A549 (cell line): ENCODE data around the gene MAL. TPM values are rescaled to one million over a fixed set of nuclear protein-coding genes. Genes with fewer than 3 reads are reported as not detected.

ENCODE experiments used
- ATAC-seq, 2 experiments: fragments of 200-7000 bp in 1 of 2; fragments of >200 bp in 1 of 2; cut with Nextera tagmentation in 1 of 2; cut with Tn5 transposase in 1 of 2; 3 replicates each; pipeline versions ENCODE4 v1.8.0 to v1.9.1; 2018 to 2020; ENCODE audit warnings: mild to moderate bottlenecking in 1 of 2, moderate library complexity in 1 of 2
- CTCF ChIA-PET: fragments of 300-600 bp; sonication (Branson Sonifier 250); formaldehyde crosslinking; extraction: SDS; loops from one replicate; lab custom pipeline; 2021; ENCODE audit warnings: antibody characterized with exemption, inconsistent platforms; lab: Yijun Ruan, JAX
- POLR2A ChIA-PET: fragments of 350-600 bp; formaldehyde crosslinking; extraction: SDS; loops from one replicate; lab custom pipeline; 2021; ENCODE audit warnings: antibody characterized with exemption, inconsistent platforms; lab: Yijun Ruan, JAX
- DNase-seq, 2 experiments: peaks; one replicate each; pipeline versions ENCODE4 v3.0.0 to v3.0.0-alpha.2; 2011 to 2016; ENCODE audit warnings: low read depth in 1 of 2, low spot score in 1 of 2
- FAIRE-seq: peaks from 2 replicates; lab custom pipeline; 2011; peaks lifted over from hg19 to GRCh38; lab: Jason Lieb, UNC
- H3K27ac ChIP-seq, 2 experiments: fragments of >200 bp; sonication (Bioruptor Twin); formaldehyde crosslinking; 3 replicates each; pipeline ENCODE4 v1.5.1; 2016 to 2017
- H3K4me1 ChIP-seq: fragments of >200 bp; sonication (Bioruptor Twin); formaldehyde crosslinking; 3 replicates; pipeline ENCODE4 v1.6.1; 2016
- H3K4me2 ChIP-seq: fragments of >200 bp; sonication (Bioruptor Twin); formaldehyde crosslinking; 3 replicates; pipeline ENCODE4 v1.6.1; 2016
- H3K4me3 ChIP-seq: fragments of >200 bp; sonication (Bioruptor Twin); formaldehyde crosslinking; 3 replicates; pipeline ENCODE4 v1.5.1; 2016
- H3K9me3 ChIP-seq: fragments of >200 bp; sonication (Bioruptor Twin); formaldehyde crosslinking; 3 replicates; pipeline ENCODE4 v1.6.1; 2016
- CBX2 ChIP-seq: fragments of 200-600 bp; sonication (generic); IDR thresholded peaks from 2 replicates; pipeline ENCODE4 v1.6.1; 2016; ENCODE audit warnings: low read depth, mild to moderate bottlenecking, borderline replicate concordance
- CBX8 ChIP-seq: fragments of 200-600 bp; sonication (generic); IDR thresholded peaks from 2 replicates; pipeline ENCODE4 v1.6.1; 2016
- CHD2 ChIP-seq: fragments of 150-350 bp; IDR thresholded peaks from 2 replicates; pipeline ENCODE4 v1.6.1; 2014; ENCODE audit warnings: low read length; ENCODE audit not compliant: partially characterized antibody
- EP300 ChIP-seq, 2 experiments: fragments of >200 bp; sonication (Bioruptor Twin); formaldehyde crosslinking; IDR thresholded peaks; 2 replicates in 1 of 2; 3 replicates in 1 of 2; pipeline ENCODE4 v1.6.1; 2016 to 2017
- ESRRA ChIP-seq: fragments of 150-350 bp; IDR thresholded peaks from 2 replicates; pipeline ENCODE4 v1.6.1; 2014; ENCODE audit warnings: mild to moderate bottlenecking, low read length, borderline replicate concordance
- FOSB ChIP-seq: fragments of 250-450 bp; sonication (Bioruptor Pico); IDR thresholded peaks from 2 replicates; pipeline ENCODE4 v1.5.0; 2020; ENCODE audit warnings: mild to moderate bottlenecking, moderate library complexity
- FOSL2 ChIP-seq, 2 experiments: fragments of 450-650 bp in 1 of 2; fragments of >200 bp in 1 of 2; sonication (Bioruptor Twin) in 1 of 2; formaldehyde crosslinking; IDR thresholded peaks; 2 replicates each; pipeline versions ENCODE4 v1.5.0 to v1.6.1; 2016 to 2020; ENCODE audit warnings: mild to moderate bottlenecking in 1 of 2, moderate library complexity in 1 of 2
- GATA3 ChIP-seq: IDR thresholded peaks from 2 replicates; pipeline ENCODE4 v1.6.1; 2012; ENCODE audit warnings: borderline replicate concordance
- KDM1A ChIP-seq: fragments of 200-600 bp; sonication (generic); IDR thresholded peaks from 2 replicates; pipeline ENCODE4 v1.6.1; 2016; ENCODE audit warnings: low read depth, mild to moderate bottlenecking
- KDM5A ChIP-seq: fragments of 200-600 bp; sonication (generic); IDR thresholded peaks from 2 replicates; pipeline ENCODE4 v1.6.1; 2016; ENCODE audit warnings: antibody characterized with exemption, mild to moderate bottlenecking
- MAFK ChIP-seq: fragments of 450-650 bp; IDR thresholded peaks from 2 replicates; pipeline ENCODE4 v1.6.1; 2014; ENCODE audit not compliant: partially characterized antibody
- MAZ ChIP-seq: fragments of 150-350 bp; IDR thresholded peaks from 2 replicates; pipeline ENCODE4 v1.6.1; 2014; ENCODE audit warnings: antibody characterized with exemption, low read depth, low read length, borderline replicate concordance
- NPAS2 ChIP-seq: fragments of 250-450 bp; sonication (Bioruptor Pico); IDR thresholded peaks from 2 replicates; pipeline ENCODE4 v1.8.0; 2022; ENCODE audit warnings: mild to moderate bottlenecking, moderate library complexity, borderline replicate concordance
- RFX5 ChIP-seq: fragments of 450-650 bp; IDR thresholded peaks from 2 replicates; pipeline ENCODE4 v1.7.1; 2014; ENCODE audit warnings: antibody characterized with exemption, mild to moderate bottlenecking, moderate library complexity
- TFCP2L1 ChIP-seq: fragments of 250-450 bp; sonication (Bioruptor Pico); IDR thresholded peaks from 2 replicates; pipeline ENCODE4 v1.5.0; 2021; ENCODE audit warnings: mild to moderate bottlenecking
- ZFP36 ChIP-seq: fragments of 450-650 bp; IDR thresholded peaks from 2 replicates; pipeline ENCODE4 v1.6.1; 2014; ENCODE audit warnings: borderline replicate concordance; ENCODE audit not compliant: partially characterized antibody
- ZSCAN20 ChIP-seq: fragments of 250-450 bp; sonication (Bioruptor Pico); IDR thresholded peaks from 2 replicates; pipeline ENCODE4 v1.8.0; 2022; ENCODE audit warnings: mild to moderate bottlenecking, moderate library complexity
- WGBS: methylation state at CpG from one replicate; pipeline ENCODE4 v1.1.6; 2017; ENCODE audit errors: missing lambda C conversion rate; 5-methylcytosine and 5-hydroxymethylcytosine counted together
- polyA plus RNA-seq, 4 experiments: library from polyadenylated mRNA; depleted of rRNA in 3 of 4; stranded (reverse); fragments of >200 nt; fragmentation: RNase III in 1 of 4; extraction: RNeasy Plus Mini Kit Qiagen cat#74134 plus additional on column Dnase treatment in 1 of 4; gene quantifications; 2 replicates in 3 of 4; 3 replicates in 1 of 4; pipeline ENCODE4 v1.2.3, GENCODE V29; 2011 to 2017
- TF ChIP-seq, protein P1 (sequence below): fragments of >200 bp; sonication (Bioruptor Twin); formaldehyde crosslinking; IDR thresholded peaks from 3 replicates; pipeline ENCODE4 v1.6.1; 2016
- TF ChIP-seq, protein P2 (sequence below): fragments of 250-450 bp; sonication (Bioruptor Pico); IDR thresholded peaks from 2 replicates; pipeline ENCODE4 v1.5.0; 2021; ENCODE audit warnings: mild to moderate bottlenecking, moderate library complexity, borderline replicate concordance
- TF ChIP-seq, protein P3 (sequence below): fragments of 150-350 bp; IDR thresholded peaks from 2 replicates; pipeline ENCODE4 v1.6.1; 2014; ENCODE audit warnings: low read depth, mild to moderate bottlenecking, low read length
- TF ChIP-seq, protein P4 (sequence below): fragments of >200 bp; sonication (Bioruptor Twin); formaldehyde crosslinking; IDR thresholded peaks from 2 replicates; pipeline ENCODE4 v1.6.1; 2016
- TF ChIP-seq, protein P5 (sequence below): fragments of 250-450 bp; sonication (Bioruptor Pico); IDR thresholded peaks from 2 replicates; pipeline ENCODE4 v1.5.0; 2020; ENCODE audit warnings: low read depth, mild to moderate bottlenecking, moderate library complexity
- TF ChIP-seq, protein P6 (sequence below): fragments of 450-650 bp; IDR thresholded peaks from 2 replicates; pipeline ENCODE4 v1.6.1; 2014; ENCODE audit warnings: antibody characterized with exemption
- TF ChIP-seq, protein P7 (sequence below): IDR thresholded peaks from 2 replicates; pipeline ENCODE4 v1.6.1; 2012

The MAL gene
- polyA plus RNA-seq, 2 of the 4 experiments (the other 2 are of a cell fraction): not detected

DNA sequence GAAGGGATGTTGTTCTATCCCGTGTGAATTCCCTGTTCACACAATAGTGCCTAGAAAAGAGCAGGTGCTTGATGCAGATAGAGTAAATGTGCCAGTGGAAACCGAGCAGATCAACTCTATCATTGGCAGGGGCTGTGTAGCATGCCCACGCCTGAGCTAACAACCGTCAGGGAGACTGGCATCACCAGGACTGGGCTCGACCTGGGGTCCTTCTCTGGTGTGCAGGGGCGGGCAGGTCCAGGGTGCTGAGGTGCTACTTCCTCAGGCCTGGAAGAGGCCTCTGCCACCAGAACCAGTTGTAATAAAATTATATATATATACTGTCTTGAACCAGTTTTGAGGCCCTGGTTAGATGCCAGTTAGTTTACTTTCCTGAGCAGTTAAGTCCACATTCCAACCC is 11.8 kb upstream of the MAL start:
- WGBS: 42% methylated on average over 6 of the region's 6 CpGs
- CTCF ChIA-PET: interaction anchor here (0.8 to 2.7 kb wide), 4 partner anchors 8 to 101 kb away, joined by 3 to 13 read pairs (median 7); no protein-coding TSS in a partner anchor
- ATAC-seq (no peak), DNase-seq (no peak), FAIRE-seq (no peak)
- no peak overlapping the region for H3K27ac ChIP-seq
- H3K9me3 ChIP-seq: no peaks in the 10 kb centered on the region
- no peak overlapping the region for H3K4me3 ChIP-seq
- POLR2A ChIA-PET: no interaction called here
- H3K4me2 ChIP-seq: no peak overlapping the region
- H3K4me1 ChIP-seq: no peaks in the 10 kb centered on the region
- TF ChIP-seq GATA3 (no peak), KDM1A (no peak)
- TF ChIP-seq, protein P1, sequence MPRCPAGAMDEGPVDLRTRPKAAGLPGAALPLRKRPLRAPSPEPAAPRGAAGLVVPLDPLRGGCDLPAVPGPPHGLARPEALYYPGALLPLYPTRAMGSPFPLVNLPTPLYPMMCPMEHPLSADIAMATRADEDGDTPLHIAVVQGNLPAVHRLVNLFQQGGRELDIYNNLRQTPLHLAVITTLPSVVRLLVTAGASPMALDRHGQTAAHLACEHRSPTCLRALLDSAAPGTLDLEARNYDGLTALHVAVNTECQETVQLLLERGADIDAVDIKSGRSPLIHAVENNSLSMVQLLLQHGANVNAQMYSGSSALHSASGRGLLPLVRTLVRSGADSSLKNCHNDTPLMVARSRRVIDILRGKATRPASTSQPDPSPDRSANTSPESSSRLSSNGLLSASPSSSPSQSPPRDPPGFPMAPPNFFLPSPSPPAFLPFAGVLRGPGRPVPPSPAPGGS: no peak

DNA sequence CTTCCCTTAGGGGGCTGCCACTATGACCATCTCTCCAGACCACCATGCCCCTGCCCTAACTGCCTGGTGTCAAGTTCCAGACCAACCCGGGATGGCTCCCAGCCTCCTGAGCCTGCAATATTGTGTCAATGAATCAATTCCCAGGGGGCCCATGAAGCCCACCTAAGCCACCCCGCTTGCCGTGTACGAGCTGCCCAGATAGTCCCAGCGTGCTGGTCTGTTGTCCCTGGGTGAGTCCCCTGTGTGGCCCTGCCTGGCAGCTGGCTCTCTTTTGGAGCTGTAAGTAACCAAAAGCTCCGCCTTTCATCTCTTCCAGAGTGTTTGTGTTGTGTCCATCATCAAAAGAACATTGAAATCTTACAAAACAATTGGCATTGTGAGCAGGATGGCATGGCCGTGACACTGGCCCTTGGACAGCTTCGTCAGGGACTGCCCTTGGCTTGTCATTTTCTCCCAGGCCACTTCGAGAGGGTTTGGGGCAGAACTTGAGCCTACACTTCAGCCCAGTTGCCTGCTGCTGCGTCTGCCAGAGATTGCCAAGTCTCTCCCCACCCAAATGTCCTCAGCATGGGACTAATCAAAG is 11.3 kb upstream of the MAL start:
- ATAC-seq (no peak), DNase-seq (no peak), FAIRE-seq (no peak)
- ChIA-PET POLR2A (no interaction called here), CTCF (interaction anchor here (0.8 to 2.7 kb wide), 3 partner anchors 8 to 101 kb away, joined by 3 to 13 read pairs (median 9); no protein-coding TSS in a partner anchor)
- Histone ChIP-seq H3K9me3 (no peaks in the 10 kb centered on the region), H3K27ac (no peak overlapping the region), H3K4me2 (no peak overlapping the region), H3K4me1 (no peaks in the 10 kb centered on the region), H3K4me3 (no peak overlapping the region)
- WGBS: 50% methylated on average over 10 of the region's 10 CpGs
- TF ChIP-seq NPAS2 (CRISPR knock-in tag) (no peak), KDM5A (no peak), RFX5 (no peak), CBX8 (no peak)
- TF ChIP-seq, protein P2, sequence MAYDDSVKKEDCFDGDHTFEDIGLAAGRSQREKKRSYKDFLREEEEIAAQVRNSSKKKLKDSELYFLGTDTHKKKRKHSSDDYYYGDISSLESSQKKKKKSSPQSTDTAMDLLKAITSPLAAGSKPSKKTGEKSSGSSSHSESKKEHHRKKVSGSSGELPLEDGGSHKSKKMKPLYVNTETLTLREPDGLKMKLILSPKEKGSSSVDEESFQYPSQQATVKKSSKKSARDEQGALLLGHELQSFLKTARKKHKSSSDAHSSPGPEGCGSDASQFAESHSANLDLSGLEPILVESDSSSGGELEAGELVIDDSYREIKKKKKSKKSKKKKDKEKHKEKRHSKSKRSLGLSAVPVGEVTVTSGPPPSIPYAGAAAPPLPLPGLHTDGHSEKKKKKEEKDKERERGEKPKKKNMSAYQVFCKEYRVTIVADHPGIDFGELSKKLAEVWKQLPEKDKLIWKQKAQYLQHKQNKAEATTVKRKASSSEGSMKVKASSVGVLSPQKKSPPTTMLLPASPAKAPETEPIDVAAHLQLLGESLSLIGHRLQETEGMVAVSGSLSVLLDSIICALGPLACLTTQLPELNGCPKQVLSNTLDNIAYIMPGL (CRISPR knock-in tag): no peak
- TF ChIP-seq, protein P3, sequence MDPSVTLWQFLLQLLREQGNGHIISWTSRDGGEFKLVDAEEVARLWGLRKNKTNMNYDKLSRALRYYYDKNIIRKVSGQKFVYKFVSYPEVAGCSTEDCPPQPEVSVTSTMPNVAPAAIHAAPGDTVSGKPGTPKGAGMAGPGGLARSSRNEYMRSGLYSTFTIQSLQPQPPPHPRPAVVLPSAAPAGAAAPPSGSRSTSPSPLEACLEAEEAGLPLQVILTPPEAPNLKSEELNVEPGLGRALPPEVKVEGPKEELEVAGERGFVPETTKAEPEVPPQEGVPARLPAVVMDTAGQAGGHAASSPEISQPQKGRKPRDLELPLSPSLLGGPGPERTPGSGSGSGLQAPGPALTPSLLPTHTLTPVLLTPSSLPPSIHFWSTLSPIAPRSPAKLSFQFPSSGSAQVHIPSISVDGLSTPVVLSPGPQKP: no peak
- TF ChIP-seq, protein P4, sequence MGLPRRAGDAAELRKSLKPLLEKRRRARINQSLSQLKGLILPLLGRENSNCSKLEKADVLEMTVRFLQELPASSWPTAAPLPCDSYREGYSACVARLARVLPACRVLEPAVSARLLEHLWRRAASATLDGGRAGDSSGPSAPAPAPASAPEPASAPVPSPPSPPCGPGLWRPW: no peak

DNA sequence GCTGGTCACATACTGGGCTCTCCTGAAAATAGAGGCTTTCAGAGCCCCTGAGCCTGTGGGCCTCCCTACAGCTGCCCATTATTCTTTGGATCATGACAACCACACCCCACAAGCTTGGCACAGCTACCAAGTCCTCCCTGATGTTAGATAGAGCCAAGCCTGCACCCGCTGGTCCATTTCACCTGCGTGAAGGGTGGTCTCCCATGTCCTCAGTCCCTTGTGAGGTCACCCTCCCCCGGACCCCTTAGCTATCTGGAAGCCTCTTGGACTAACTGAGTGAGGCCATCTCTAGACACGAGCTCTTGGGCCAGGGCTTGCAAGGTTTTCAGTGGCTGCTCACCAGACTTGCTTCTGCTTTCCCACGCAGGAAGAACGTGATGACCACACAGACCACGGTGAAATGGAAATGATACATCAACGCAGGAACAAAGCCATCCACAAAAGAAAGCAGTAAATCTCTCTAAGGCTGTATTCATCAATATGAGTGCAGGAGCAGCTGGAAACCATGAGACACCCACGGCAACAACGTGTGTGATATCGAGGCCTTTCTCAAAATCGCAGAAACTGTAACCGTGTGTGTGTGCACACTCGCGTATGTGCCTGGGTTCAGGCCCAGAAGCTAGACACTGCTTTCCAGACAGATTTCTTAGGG is 10.1 kb upstream of the MAL start:
- ChIA-PET CTCF (interaction anchor here (1.1 to 2.5 kb wide), 4 partner anchors 9 to 100 kb away, joined by 3 to 9 read pairs (median 4); no protein-coding TSS in a partner anchor), POLR2A (no interaction called here)
- WGBS: 67% methylated on average over 15 of the region's 15 CpGs
- DNase-seq (no peak), ATAC-seq (no peak), FAIRE-seq (no peak)
- Histone ChIP-seq H3K9me3 (no peaks in the 10 kb centered on the region), H3K4me1 (no peaks in the 10 kb centered on the region), H3K4me3 (no peak overlapping the region), H3K27ac (no peak overlapping the region), H3K4me2 (no peak overlapping the region)
- TF ChIP-seq NPAS2 (CRISPR knock-in tag): no peak
- no peak for TF ChIP-seq MAZ
- no peak for TF ChIP-seq CHD2
- TF ChIP-seq, protein P5, sequence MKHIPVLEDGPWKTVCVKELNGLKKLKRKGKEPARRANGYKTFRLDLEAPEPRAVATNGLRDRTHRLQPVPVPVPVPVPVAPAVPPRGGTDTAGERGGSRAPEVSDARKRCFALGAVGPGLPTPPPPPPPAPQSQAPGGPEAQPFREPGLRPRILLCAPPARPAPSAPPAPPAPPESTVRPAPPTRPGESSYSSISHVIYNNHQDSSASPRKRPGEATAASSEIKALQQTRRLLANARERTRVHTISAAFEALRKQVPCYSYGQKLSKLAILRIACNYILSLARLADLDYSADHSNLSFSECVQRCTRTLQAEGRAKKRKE: no peak
- TF ChIP-seq, protein P1: no peak
- TF ChIP-seq GATA3: no peak
- TF ChIP-seq, protein P6, sequence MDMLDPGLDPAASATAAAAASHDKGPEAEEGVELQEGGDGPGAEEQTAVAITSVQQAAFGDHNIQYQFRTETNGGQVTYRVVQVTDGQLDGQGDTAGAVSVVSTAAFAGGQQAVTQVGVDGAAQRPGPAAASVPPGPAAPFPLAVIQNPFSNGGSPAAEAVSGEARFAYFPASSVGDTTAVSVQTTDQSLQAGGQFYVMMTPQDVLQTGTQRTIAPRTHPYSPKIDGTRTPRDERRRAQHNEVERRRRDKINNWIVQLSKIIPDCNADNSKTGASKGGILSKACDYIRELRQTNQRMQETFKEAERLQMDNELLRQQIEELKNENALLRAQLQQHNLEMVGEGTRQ: no peak
- no peak for TF ChIP-seq TFCP2L1 (CRISPR knock-in tag)
- no peak for TF ChIP-seq FOSB (CRISPR knock-in tag)
- TF ChIP-seq CBX2: no peak
- TF ChIP-seq, protein P7, sequence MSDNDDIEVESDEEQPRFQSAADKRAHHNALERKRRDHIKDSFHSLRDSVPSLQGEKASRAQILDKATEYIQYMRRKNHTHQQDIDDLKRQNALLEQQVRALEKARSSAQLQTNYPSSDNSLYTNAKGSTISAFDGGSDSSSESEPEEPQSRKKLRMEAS: no peak
- TF ChIP-seq ZSCAN20 (CRISPR knock-in tag): no peak
- no peak for TF ChIP-seq MAFK
- TF ChIP-seq ESRRA: no peak
- TF ChIP-seq FOSL2 (IDR thresholded peaks at IDR 0.05): no peak
- no peak for TF ChIP-seq FOSL2 (CRISPR knock-in tag; IDR thresholded peaks at IDR 0.05)
- TF ChIP-seq ZFP36: no peak
- TF ChIP-seq EP300 (IDR thresholded peaks at IDR 0.05): no peak
